HEK293 (cell line): ENCODE results near the gene ATF5.
A peak's percentile ranks its signal among the peaks of the same experiment; 100 is the strongest.

Experiments used
- CTCF ChIA-PET: fragments of 350-600 bp; formaldehyde crosslinking; extraction: SDS; loops from one replicate; lab custom pipeline; 2021; ENCODE audit warnings: antibody characterized with exemption; lab: Yijun Ruan, JAX
- POLR2A ChIA-PET: fragments of 300-600 bp; formaldehyde crosslinking; extraction: SDS; loops from one replicate; lab custom pipeline; 2020; ENCODE audit warnings: antibody characterized with exemption, inconsistent platforms; lab: Yijun Ruan, JAX
- H3K27ac ChIP-seq: fragments of 200-500 bp; sonication (Bioruptor generic); 2 replicates; pipeline ENCODE4 v1.5.1; 2014; ENCODE audit warnings: low read depth, low read length, control low read depth, inconsistent platforms; ENCODE audit errors: extremely low read depth
- H3K36me3 ChIP-seq, 2 experiments: fragments of 200-500 bp in 1 of 2; sonication (Bioruptor generic) in 1 of 2; 1 replicate in 1 of 2; 2 replicates in 1 of 2; pipeline ENCODE4 v1.5.1; 2014 to 2017; ENCODE audit warnings: inconsistent platforms in 2 of 2, low read length in 2 of 2; ENCODE audit not compliant: control insufficient read depth in 2 of 2, insufficient read depth in 1 of 2
- H3K4me1 ChIP-seq: fragments of 200-500 bp; sonication (Bioruptor generic); 2 replicates; pipeline ENCODE4 v1.5.1; 2014; ENCODE audit warnings: mild to moderate bottlenecking, low read length, inconsistent platforms; ENCODE audit not compliant: control insufficient read depth, insufficient read depth
- H3K4me3 ChIP-seq: 2 replicates; pipeline ENCODE4 v1.5.1; 2011; ENCODE audit warnings: low read depth, mild to moderate bottlenecking, control low read depth, low read length, moderate library complexity
- H3K9me3 ChIP-seq: fragments of 200-500 bp; sonication (Bioruptor generic); 2 replicates; pipeline ENCODE4 v1.5.1; 2014; ENCODE audit warnings: low read depth, low read length, inconsistent platforms; ENCODE audit not compliant: control insufficient read depth, insufficient read depth
- EGR2 ChIP-seq: fragments of 450-650 bp; formaldehyde crosslinking; IDR thresholded peaks from 2 replicates; pipeline ENCODE4 v1.5.1; 2016; ENCODE audit warnings: low read depth, missing biosample characterization, missing genetic modification characterization
- IKZF3 ChIP-seq: fragments of 450-650 bp; IDR thresholded peaks from 2 replicates; pipeline ENCODE4 v1.5.0; 2018; ENCODE audit warnings: missing biosample characterization, mild to moderate bottlenecking, missing genetic modification characterization, moderate library complexity
- KLF1 ChIP-seq: fragments of 450-650 bp; formaldehyde crosslinking; IDR thresholded peaks from 2 replicates; pipeline ENCODE4 v1.5.1; 2016; ENCODE audit warnings: missing biosample characterization, missing genetic modification characterization
- ZBTB20 ChIP-seq: fragments of 450-650 bp; formaldehyde crosslinking; IDR thresholded peaks from 2 replicates; pipeline ENCODE4 v1.5.1; 2016; ENCODE audit warnings: missing biosample characterization, missing genetic modification characterization
- ZBTB7A ChIP-seq: fragments of 450-650 bp; formaldehyde crosslinking; IDR thresholded peaks from 2 replicates; pipeline ENCODE4 v1.5.1; 2016; ENCODE audit warnings: low read depth, missing biosample characterization, missing genetic modification characterization
- ZFP3 ChIP-seq: fragments of 450-650 bp; formaldehyde crosslinking; IDR thresholded peaks from 2 replicates; pipeline ENCODE4 v1.5.1; 2016; ENCODE audit warnings: low read depth, missing biosample characterization, missing genetic modification characterization
- ZNF132 ChIP-seq: fragments of 450-650 bp; formaldehyde crosslinking; IDR thresholded peaks from 2 replicates; pipeline ENCODE4 v1.5.1; 2017; ENCODE audit warnings: missing biosample characterization, missing genetic modification characterization, borderline replicate concordance
- ZNF169 ChIP-seq: fragments of 450-650 bp; formaldehyde crosslinking; IDR thresholded peaks from 2 replicates; pipeline ENCODE4 v1.5.1; 2016; ENCODE audit warnings: missing biosample characterization, missing genetic modification characterization
- ZNF211 ChIP-seq: fragments of 450-650 bp; formaldehyde crosslinking; IDR thresholded peaks from 2 replicates; pipeline ENCODE4 v1.5.1; 2016; ENCODE audit warnings: low read depth, missing biosample characterization, missing genetic modification characterization
- ZNF354C ChIP-seq: fragments of 450-650 bp; formaldehyde crosslinking; IDR thresholded peaks from 2 replicates; pipeline ENCODE4 v1.5.1; 2016; ENCODE audit warnings: missing biosample characterization, missing genetic modification characterization, low read depth, borderline replicate concordance
- ZNF48 ChIP-seq: fragments of 450-650 bp; formaldehyde crosslinking; IDR thresholded peaks from 2 replicates; pipeline ENCODE4 v1.5.1; 2016; ENCODE audit warnings: missing biosample characterization, missing genetic modification characterization
- TF ChIP-seq, protein P1 (sequence below): fragments of 450-650 bp; formaldehyde crosslinking; IDR thresholded peaks from 2 replicates; pipeline ENCODE4 v1.5.1; 2017; ENCODE audit warnings: missing biosample characterization, missing genetic modification characterization
- TF ChIP-seq, protein P2 (sequence below): fragments of 450-650 bp; formaldehyde crosslinking; conservative IDR thresholded peaks from 2 replicates; pipeline ENCODE4 v1.5.1; 2016; ENCODE audit warnings: low read depth, missing biosample characterization, missing genetic modification characterization
- TF ChIP-seq, protein P3 (sequence below): fragments of 450-650 bp; formaldehyde crosslinking; IDR thresholded peaks from 2 replicates; pipeline ENCODE4 v1.5.1; 2016; ENCODE audit warnings: missing biosample characterization, missing genetic modification characterization

The ATF5 gene

DNA sequence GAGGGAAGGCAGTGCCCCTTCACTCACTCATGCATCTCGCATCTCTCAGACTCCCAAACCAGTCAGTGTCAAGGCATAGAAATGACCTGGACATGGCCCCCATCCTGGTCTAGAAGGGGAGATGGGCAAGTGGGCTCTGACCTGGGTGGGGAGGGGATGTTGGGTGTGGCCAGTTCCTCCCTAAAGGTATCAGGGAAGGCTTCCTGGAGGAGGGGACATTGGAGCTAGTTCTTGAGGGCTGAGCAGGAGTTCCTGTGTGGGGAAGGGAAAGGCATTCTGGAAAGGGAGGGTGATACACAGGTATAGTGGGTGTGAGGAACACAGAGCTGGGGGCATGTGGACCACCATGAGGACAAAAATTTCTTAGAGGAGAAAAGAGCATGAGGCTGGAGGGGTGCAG lies 36.3 kb upstream of the ATF5 start:
- CTCF ChIA-PET = no interaction called here
- H3K9me3 ChIP-seq = no peaks in the 10 kb centered on the region
- no peaks in the 10 kb centered on the region for H3K4me1 ChIP-seq
- H3K4me3 ChIP-seq = no peak overlapping the region
- POLR2A ChIA-PET = interaction anchor here (1.4 to 3.7 kb wide), 4 partner anchors 12 to 37 kb away, joined by 3 to 27 read pairs (median 6); partner anchors contain the start of genes AKT1S1, ATF5, NUP62 and TBC1D17
- no peaks in the 10 kb centered on the region; a peak in 1 of 3 replicates for H3K36me3 ChIP-seq
- H3K27ac ChIP-seq = no peak overlapping the region
- TF ChIP-seq ZFP3 (tag by site-specific recombination) (0 out of 2 replicates have a peak, but pooled peaks have one; percentile 52), KLF1 (tag by site-specific recombination) (0 out of 2 replicates have a peak, but pooled peaks have one; percentile 18), ZNF169 (tag by site-specific recombination) (no peak)

DNA sequence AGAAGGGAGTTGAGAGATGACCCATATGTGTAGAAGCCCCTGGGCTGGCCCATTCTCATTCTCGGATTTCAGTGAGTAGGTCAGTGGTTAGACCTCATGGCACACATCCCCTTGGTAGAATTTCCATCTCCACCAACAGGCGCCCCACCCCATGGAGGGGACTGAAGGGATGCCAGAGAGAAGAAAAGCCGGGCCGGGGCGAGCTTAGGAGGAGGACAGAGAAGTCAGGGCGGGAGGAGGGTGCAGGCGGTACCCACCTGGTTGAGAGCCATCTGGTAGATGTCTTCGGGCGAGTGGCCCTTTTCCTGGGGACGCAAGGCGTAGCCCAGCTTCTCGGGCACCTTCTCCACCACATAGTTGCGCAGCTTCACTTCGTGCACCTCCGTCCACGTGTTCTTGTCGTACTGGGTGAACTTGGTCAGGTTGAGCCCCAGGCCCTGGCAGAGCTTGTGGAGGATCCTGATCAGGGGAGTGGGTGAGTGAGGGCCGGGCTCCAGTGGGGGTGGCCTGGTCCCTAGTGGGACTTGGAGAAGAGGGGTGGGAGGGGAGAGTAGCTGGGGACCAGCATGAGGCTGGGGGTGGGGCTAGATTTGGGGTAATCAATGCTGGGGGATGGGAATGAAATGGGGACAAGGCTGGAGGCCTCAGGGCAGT lies 34.9 kb upstream of the ATF5 start:
- H3K4me3 ChIP-seq = no peak overlapping the region
- no peaks in the 10 kb centered on the region for H3K9me3 ChIP-seq
- TF ChIP-seq ZNF354C (tag by site-specific recombination) = no peak
- no peak for TF ChIP-seq ZNF211 (tag by site-specific recombination)
- TF ChIP-seq, protein P1, sequence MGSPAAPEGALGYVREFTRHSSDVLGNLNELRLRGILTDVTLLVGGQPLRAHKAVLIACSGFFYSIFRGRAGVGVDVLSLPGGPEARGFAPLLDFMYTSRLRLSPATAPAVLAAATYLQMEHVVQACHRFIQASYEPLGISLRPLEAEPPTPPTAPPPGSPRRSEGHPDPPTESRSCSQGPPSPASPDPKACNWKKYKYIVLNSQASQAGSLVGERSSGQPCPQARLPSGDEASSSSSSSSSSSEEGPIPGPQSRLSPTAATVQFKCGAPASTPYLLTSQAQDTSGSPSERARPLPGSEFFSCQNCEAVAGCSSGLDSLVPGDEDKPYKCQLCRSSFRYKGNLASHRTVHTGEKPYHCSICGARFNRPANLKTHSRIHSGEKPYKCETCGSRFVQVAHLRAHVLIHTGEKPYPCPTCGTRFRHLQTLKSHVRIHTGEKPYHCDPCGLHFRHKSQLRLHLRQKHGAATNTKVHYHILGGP (tag by site-specific recombination) = no peak
- TF ChIP-seq, protein P2, sequence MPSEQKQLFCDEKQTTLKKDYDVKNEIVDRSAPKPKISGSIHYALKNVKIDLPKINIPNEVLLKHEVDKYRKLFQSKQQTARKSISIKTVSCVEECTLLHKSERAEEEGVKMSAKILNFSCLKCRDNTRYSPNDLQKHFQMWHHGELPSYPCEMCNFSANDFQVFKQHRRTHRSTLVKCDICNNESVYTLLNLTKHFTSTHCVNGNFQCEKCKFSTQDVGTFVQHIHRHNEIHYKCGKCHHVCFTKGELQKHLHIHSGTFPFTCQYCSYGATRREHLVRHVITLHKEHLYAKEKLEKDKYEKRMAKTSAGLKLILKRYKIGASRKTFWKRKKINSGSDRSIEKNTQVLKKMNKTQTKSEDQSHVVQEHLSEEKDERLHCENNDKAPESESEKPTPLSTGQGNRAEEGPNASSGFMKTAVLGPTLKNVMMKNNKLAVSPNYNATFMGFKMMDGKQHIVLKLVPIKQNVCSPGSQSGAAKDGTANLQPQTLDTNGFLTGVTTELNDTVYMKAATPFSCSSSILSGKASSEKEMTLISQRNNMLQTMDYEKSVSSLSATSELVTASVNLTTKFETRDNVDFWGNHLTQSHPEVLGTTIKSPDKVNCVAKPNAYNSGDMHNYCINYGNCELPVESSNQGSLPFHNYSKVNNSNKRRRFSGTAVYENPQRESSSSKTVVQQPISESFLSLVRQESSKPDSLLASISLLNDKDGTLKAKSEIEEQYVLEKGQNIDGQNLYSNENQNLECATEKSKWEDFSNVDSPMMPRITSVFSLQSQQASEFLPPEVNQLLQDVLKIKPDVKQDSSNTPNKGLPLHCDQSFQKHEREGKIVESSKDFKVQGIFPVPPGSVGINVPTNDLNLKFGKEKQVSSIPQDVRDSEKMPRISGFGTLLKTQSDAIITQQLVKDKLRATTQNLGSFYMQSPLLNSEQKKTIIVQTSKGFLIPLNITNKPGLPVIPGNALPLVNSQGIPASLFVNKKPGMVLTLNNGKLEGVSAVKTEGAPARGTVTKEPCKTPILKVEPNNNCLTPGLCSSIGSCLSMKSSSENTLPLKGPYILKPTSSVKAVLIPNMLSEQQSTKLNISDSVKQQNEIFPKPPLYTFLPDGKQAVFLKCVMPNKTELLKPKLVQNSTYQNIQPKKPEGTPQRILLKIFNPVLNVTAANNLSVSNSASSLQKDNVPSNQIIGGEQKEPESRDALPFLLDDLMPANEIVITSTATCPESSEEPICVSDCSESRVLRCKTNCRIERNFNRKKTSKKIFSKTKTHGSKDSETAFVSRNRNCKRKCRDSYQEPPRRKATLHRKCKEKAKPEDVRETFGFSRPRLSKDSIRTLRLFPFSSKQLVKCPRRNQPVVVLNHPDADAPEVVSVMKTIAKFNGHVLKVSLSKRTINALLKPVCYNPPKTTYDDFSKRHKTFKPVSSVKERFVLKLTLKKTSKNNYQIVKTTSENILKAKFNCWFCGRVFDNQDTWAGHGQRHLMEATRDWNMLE = no peak
- TF ChIP-seq, protein P3, sequence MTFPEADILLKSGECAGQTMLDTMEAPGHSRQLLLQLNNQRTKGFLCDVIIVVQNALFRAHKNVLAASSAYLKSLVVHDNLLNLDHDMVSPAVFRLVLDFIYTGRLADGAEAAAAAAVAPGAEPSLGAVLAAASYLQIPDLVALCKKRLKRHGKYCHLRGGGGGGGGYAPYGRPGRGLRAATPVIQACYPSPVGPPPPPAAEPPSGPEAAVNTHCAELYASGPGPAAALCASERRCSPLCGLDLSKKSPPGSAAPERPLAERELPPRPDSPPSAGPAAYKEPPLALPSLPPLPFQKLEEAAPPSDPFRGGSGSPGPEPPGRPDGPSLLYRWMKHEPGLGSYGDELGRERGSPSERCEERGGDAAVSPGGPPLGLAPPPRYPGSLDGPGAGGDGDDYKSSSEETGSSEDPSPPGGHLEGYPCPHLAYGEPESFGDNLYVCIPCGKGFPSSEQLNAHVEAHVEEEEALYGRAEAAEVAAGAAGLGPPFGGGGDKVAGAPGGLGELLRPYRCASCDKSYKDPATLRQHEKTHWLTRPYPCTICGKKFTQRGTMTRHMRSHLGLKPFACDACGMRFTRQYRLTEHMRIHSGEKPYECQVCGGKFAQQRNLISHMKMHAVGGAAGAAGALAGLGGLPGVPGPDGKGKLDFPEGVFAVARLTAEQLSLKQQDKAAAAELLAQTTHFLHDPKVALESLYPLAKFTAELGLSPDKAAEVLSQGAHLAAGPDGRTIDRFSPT = no peak
- TF ChIP-seq ZNF48 (tag by site-specific recombination) = no peak
- TF ChIP-seq EGR2 = no peak
- TF ChIP-seq IKZF3 = no peak
- no peak for TF ChIP-seq ZNF132 (tag by site-specific recombination)
- TF ChIP-seq ZBTB7A (tag by site-specific recombination) = no peak
- TF ChIP-seq ZBTB20 (tag by site-specific recombination) = no peak
- H3K27ac ChIP-seq = no peak overlapping the region
- H3K36me3 ChIP-seq = no peaks in the 10 kb centered on the region
- H3K4me1 ChIP-seq = no peaks in the 10 kb centered on the region
- ChIA-PET CTCF (no interaction called here), POLR2A (interaction anchor here (0.7 to 1.0 kb wide), 2 partner anchors 17 to 85 kb away, joined by 3 to 4 read pairs; no protein-coding TSS in a partner anchor)
